Measurements from ENCODE around the gene SLC8A1.

Gene SLC8A1

GRCh38 chr2:40199771-40200170, 252.1 kb downstream of the SLC8A1 start:
- no peak for DNase-seq (ENCODE audit: low read depth in 1 of 2, low spot score in 1 of 2)
- no peak for TF ChIP-seq CTCF (IDR thresholded peaks at IDR 0.05; ENCODE audit: insufficient read depth, low read length)
- TF ChIP-seq POLR2AphosphoS5 (IDR thresholded peaks at IDR 0.05; ENCODE audit: low read depth) = no peak
- TF ChIP-seq SPI1 (IDR thresholded peaks at IDR 0.05; ENCODE audit: borderline replicate concordance, low read depth) = no peak
- TF ChIP-seq GABPA (IDR thresholded peaks at IDR 0.05; ENCODE audit: low read depth) = no peak
- TF ChIP-seq REST (IDR thresholded peaks at IDR 0.05; ENCODE audit: insufficient replicate concordance, low read depth) = no peak
- H3K27me3 ChIP-seq (ENCODE audit: insufficient read depth, poor library complexity, severe bottlenecking) = no peaks in the 10 kb centered on the region
- H3K27ac ChIP-seq (replicated peaks) = no peak overlapping the region
- no peak overlapping the region for H3K4me3 ChIP-seq (replicated peaks; ENCODE audit: insufficient read depth, low read length)

DNA sequence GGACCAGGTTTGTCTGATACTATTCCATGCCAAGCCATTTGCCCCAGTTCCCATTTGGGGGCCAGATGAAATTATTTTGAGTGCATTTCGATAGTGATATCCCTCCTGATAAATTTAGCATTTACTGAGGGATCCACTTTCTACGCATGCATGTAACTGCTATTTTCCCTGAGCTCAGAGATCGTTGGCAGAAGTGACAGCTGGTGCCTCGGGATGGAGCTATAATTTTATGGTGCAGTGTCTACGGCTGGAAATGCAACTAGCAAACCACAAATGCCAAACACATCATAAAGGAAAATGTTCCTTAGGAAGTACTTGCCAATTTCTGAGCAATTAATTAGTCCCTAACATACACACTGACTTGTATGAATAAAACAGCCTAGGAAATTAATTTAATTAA, 254.8 kb downstream of the SLC8A1 start:
- no peak overlapping the region for H3K4me3 ChIP-seq (replicated peaks; ENCODE audit: insufficient read depth, low read length)
- no peak overlapping the region for H3K27ac ChIP-seq (replicated peaks)
- TF ChIP-seq CTCF (IDR thresholded peaks at IDR 0.05; ENCODE audit: insufficient read depth, low read length) (no peak), REST (IDR thresholded peaks at IDR 0.05; ENCODE audit: insufficient replicate concordance, low read depth) (no peak), GABPA (IDR thresholded peaks at IDR 0.05; ENCODE audit: low read depth) (no peak), SPI1 (IDR thresholded peaks at IDR 0.05; ENCODE audit: borderline replicate concordance, low read depth) (no peak), POLR2AphosphoS5 (IDR thresholded peaks at IDR 0.05; ENCODE audit: low read depth) (no peak)
- no peaks in the 10 kb centered on the region for H3K27me3 ChIP-seq (ENCODE audit: insufficient read depth, poor library complexity, severe bottlenecking)
- DNase-seq (ENCODE audit: low read depth in 1 of 2, low spot score in 1 of 2) = no peak

DNA sequence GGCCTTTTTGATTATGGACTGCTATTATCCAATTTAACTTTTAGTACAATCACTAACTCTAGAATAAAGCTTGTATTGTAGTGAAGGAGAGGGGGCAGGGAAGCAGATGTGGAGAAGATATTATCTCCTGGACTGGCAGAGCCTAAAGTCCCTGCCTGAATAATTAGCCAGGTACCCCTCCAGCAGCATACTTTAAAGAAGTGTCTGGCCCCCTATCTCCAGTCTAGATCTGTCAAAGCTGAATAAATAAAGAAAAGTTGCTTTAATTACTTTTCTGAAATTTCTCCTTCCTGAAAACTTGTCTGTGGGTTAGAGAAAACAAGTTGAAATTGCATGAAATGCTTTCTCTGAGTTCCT, 258.2 kb downstream of the SLC8A1 start:
- DNase-seq (ENCODE audit: low read depth in 1 of 2, low spot score in 1 of 2) = no peak
- no peak overlapping the region for H3K27ac ChIP-seq (replicated peaks)
- TF ChIP-seq REST (IDR thresholded peaks at IDR 0.05; ENCODE audit: insufficient replicate concordance, low read depth) (no peak), POLR2AphosphoS5 (IDR thresholded peaks at IDR 0.05; ENCODE audit: low read depth) (no peak), CTCF (IDR thresholded peaks at IDR 0.05; ENCODE audit: insufficient read depth, low read length) (no peak), GABPA (IDR thresholded peaks at IDR 0.05; ENCODE audit: low read depth) (no peak), SPI1 (IDR thresholded peaks at IDR 0.05; ENCODE audit: borderline replicate concordance, low read depth) (no peak)
- H3K4me3 ChIP-seq (replicated peaks; ENCODE audit: insufficient read depth, low read length) = no peak overlapping the region
- H3K27me3 ChIP-seq (ENCODE audit: insufficient read depth, poor library complexity, severe bottlenecking) = no peaks in the 10 kb centered on the region

Data from HL-60 (cell line).